Measurements from ENCODE around the gene C15orf61.

C15orf61 gene

DNA sequence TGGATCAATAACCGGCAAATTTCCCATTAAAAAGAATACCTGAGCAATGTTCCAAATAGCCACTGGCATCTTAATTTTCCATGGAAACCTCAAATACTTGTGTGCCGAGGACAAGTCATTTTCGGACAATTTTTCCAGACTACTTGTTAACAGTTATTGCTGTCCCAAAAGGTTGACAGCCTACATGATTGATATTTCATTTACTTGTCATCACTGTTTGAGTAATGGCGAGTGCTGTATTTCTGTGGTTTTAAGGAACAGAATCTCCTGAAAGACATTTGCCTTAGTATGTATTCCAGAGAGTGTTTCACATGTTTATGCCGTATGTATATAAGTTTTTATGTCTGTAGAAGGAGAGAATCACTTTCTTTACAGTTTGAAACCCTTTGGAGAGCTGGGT is 58.2 kb downstream of the C15orf61 start:
- peaks cover 8% of the 10 kb centered on the region for H3K36me3 Mint-ChIP-seq
- no peaks in the 10 kb centered on the region for H3K9me3 Mint-ChIP-seq (ENCODE audit: low read depth)
- peaks cover 2% of the 10 kb centered on the region for H3K4me1 Mint-ChIP-seq (ENCODE audit: low read depth)
- no peak overlapping the region for H3K27ac Mint-ChIP-seq
- no peak overlapping the region for H3K4me3 Mint-ChIP-seq
- H3K27me3 Mint-ChIP-seq: no peaks in the 10 kb centered on the region

Measured in activated naive CD8-positive, alpha-beta T cell (primary cell).